ENCODE data around the gene ZMYND10. TPM values are rescaled to one million over a fixed set of nuclear protein-coding genes. Genes with fewer than 3 reads are reported as not detected.

The ZMYND10 gene
- polyA plus RNA-seq, 1 of the 3 experiments (the other 2 are of a cell fraction), result 0.95 TPM

DNA sequence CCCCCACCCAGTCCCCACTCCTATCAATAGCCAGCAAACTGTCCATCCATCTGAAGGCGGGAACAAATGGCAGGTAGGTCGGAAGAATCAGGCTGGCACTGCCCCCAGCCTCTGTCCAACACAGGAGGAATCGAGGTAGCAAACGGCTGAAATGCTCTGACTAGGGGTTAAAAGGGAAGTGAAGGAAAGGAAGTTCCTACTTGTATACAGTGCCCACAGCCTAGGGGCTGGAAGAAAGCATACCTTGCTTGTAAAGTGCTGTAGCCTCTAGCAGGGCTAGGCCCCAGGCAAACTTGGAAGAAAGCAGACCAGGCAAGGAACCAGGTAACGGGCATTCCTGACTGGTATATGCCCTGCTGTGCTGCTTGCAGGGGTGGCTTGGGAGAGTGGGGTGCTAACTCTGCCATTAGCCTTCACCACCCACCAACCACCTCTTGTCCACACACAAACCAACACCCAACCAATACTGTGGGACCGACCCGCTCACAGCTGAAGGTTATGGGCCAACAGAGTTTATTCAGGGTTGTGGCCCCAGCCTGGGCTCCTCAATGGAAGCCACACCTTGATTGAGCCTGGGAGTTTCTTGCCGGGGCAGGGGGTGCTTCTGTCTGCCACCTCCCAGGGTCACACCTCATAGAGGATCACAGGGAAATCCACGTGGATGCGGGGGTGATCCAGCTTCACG is 19.9 kb downstream of the ZMYND10 start:
- ChIA-PET POLR2A (no interaction called here), CTCF (interaction anchor here (1.0 to 2.4 kb wide), 10 partner anchors 9 to 225 kb away, joined by 3 to 16 read pairs (median 4); partner anchors contain the start of genes HYAL1, HYAL3 and NAA80)
- H3K9me2 ChIP-seq, result no peaks in the 10 kb centered on the region
- H3K4me1 ChIP-seq (ENCODE audit: control insufficient read depth in 1 of 2, insufficient read depth in 2 of 2, low read depth in 1 of 2, low read length in 1 of 2), result peaks cover 0 to 25% of the 10 kb centered on the region in 2 experiments; a peak in 2 of 4 replicates
- TF ChIP-seq TAF1 (IDR thresholded peaks at IDR 0.05; ENCODE audit: borderline replicate concordance, low read depth, low read length), result no peak
- TF ChIP-seq RXRA (IDR thresholded peaks at IDR 0.05; ENCODE audit: borderline replicate concordance, low read depth), result no peak
- TF ChIP-seq ELF1 (IDR thresholded peaks at IDR 0.05), result no peak
- H3K4me3 ChIP-seq (ENCODE audit: low read depth in 2 of 2, low read length in 1 of 2), result no peak overlapping the region
- H3K27me3 ChIP-seq (ENCODE audit: insufficient read depth), result no peaks in the 10 kb centered on the region
- DNase-seq, result no peak
- WGBS (ENCODE audit: low lambda C conversion rate), result 89% methylated on average over 11 of the region's 11 CpGs
- no peak overlapping the region for H3K4me2 ChIP-seq
- H3K27ac ChIP-seq (ENCODE audit: low read depth in 2 of 2, low read length in 1 of 2), result no peak overlapping the region
- H3K9me3 ChIP-seq, result no peaks in the 10 kb centered on the region
- no peak overlapping the region for H2AFZ ChIP-seq (ENCODE audit: low read depth)
- H4K20me1 ChIP-seq (ENCODE audit: insufficient read depth), result no peaks in the 10 kb centered on the region
- H3K79me2 ChIP-seq (ENCODE audit: insufficient read depth), result peaks cover 27% of the 10 kb centered on the region
- H3F3A ChIP-seq (replicated peaks; ENCODE audit: insufficient read depth), result peaks cover 31% of the 10 kb centered on the region
- no peak overlapping the region for H3K9ac ChIP-seq
- peaks cover 4 to 31% of the 10 kb centered on the region in 2 experiments for H3K36me3 ChIP-seq (replicated peaks in 1 of 2; ENCODE audit: control insufficient read depth in 1 of 2, insufficient read depth in 2 of 2, low read length in 1 of 2)

GRCh38 chr3:50325113-50325480 is 20.4 kb downstream of the ZMYND10 start:
- Histone ChIP-seq H3K4me1 (ENCODE audit: control insufficient read depth in 1 of 2, insufficient read depth in 2 of 2, low read depth in 1 of 2, low read length in 1 of 2) (peaks cover 0 to 30% of the 10 kb centered on the region in 2 experiments; a peak in 2 of 4 replicates), H3K9me3 (no peaks in the 10 kb centered on the region), H3K4me3 (ENCODE audit: low read depth in 2 of 2, low read length in 1 of 2) (no peak overlapping the region), H3K9ac (no peak overlapping the region), H3K27me3 (ENCODE audit: insufficient read depth) (no peaks in the 10 kb centered on the region), H3K27ac (ENCODE audit: low read depth in 2 of 2, low read length in 1 of 2) (no peak overlapping the region), H3F3A (replicated peaks; ENCODE audit: insufficient read depth) (peaks cover 26% of the 10 kb centered on the region), H3K9me2 (no peaks in the 10 kb centered on the region), H3K4me2 (no peak overlapping the region), H3K79me2 (ENCODE audit: insufficient read depth) (peaks cover 31% of the 10 kb centered on the region), H4K20me1 (ENCODE audit: insufficient read depth) (no peaks in the 10 kb centered on the region), H2AFZ (ENCODE audit: low read depth) (no peak overlapping the region), H3K36me3 (replicated peaks in 1 of 2; ENCODE audit: control insufficient read depth in 1 of 2, insufficient read depth in 2 of 2, low read length in 1 of 2) (peaks cover under 1 to 26% of the 10 kb centered on the region in 2 experiments)
- TF ChIP-seq MEF2A (IDR thresholded peaks at IDR 0.05; ENCODE audit: borderline replicate concordance, low read depth) (no peak), TCF12 (IDR thresholded peaks at IDR 0.05) (no peak), RAD21 (IDR thresholded peaks at IDR 0.05; ENCODE audit: low read length) (no peak), REST (IDR thresholded peaks at IDR 0.05; ENCODE audit: low read depth, low read length) (no peak), NFIC (IDR thresholded peaks at IDR 0.05; ENCODE audit: borderline replicate concordance) (no peak), RFX5 (IDR thresholded peaks at IDR 0.05; ENCODE audit: low read length) (no peak), MXI1 (IDR thresholded peaks at IDR 0.05; ENCODE audit: low read depth, low read length) (no peak), EP300 (IDR thresholded peaks at IDR 0.05; ENCODE audit: borderline replicate concordance in 1 of 2, low read depth in 1 of 2, low read length in 1 of 2) (no peak), FOXJ3 (CRISPR knock-in tag; IDR thresholded peaks at IDR 0.05) (no peak), FOSL2 (IDR thresholded peaks at IDR 0.05; ENCODE audit: borderline replicate concordance, low read depth) (no peak)
- ChIA-PET POLR2A (interaction anchor here (1.7 kb wide), 1 partner anchor 33 kb away, joined by 6 read pairs; the partner anchor contains the start of gene IFRD2), CTCF (interaction anchor here (0.6 to 6.0 kb wide), 19 partner anchors 10 to 225 kb away, joined by 3 to 60 read pairs (median 4); partner anchors contain the start of genes HYAL1, HYAL3 and NAA80)
- no peak for DNase-seq
- WGBS (ENCODE audit: low lambda C conversion rate), result 68% methylated on average over 2 of the region's 2 CpGs

Data from SK-N-SH (cell line).